CD14-positive monocyte (primary cell): Measurements from ENCODE around the gene AKAP6. TPM values are rescaled to one million over a fixed set of nuclear protein-coding genes. Genes with fewer than 3 reads are reported as not detected.

Experiments
- DNase-seq, 3 donors: peaks; one replicate each; pipeline ENCODE4 v3.0.0-alpha.2; 2011 to 2022
- H2AFZ ChIP-seq: 2 replicates; pipeline ENCODE4 v1.6.0; 2012; ENCODE audit warnings: mild to moderate bottlenecking, low read depth, low read length, inconsistent platforms; ENCODE audit not compliant: insufficient read depth, poor library complexity, severe bottlenecking
- H3K27ac ChIP-seq, 2 donors: 1 replicate in 1 of 2; 2 replicates in 1 of 2; pipeline ENCODE4 v1.5.1; 2012 to 2013; ENCODE audit warnings: low read length in 2 of 2, control low read depth in 1 of 2, inconsistent platforms in 1 of 2, low read depth in 1 of 2, mild to moderate bottlenecking in 1 of 2
- H3K27me3 ChIP-seq, 2 donors: one replicate each; pipeline versions ENCODE4 v1.6.0 to v1.6.1; 2011 to 2013; ENCODE audit warnings: low read length in 2 of 2; ENCODE audit not compliant: control insufficient read depth in 2 of 2, insufficient read depth in 2 of 2
- H3K36me3 ChIP-seq, 2 donors: replicated peaks in 1 of 2; 1 replicate in 1 of 2; 2 replicates in 1 of 2; pipeline versions ENCODE4 v1.5.1 to v1.6.1; 2012 to 2013; ENCODE audit warnings: low read length in 2 of 2, control low read depth in 1 of 2, inconsistent platforms in 1 of 2, mild to moderate bottlenecking in 1 of 2; ENCODE audit not compliant: insufficient read depth in 2 of 2, control insufficient read depth in 1 of 2
- H3K4me1 ChIP-seq, 2 donors: 1 replicate in 1 of 2; 2 replicates in 1 of 2; pipeline versions ENCODE4 v1.5.1 to v1.6.1; 2012 to 2013; ENCODE audit warnings: low read length in 2 of 2, control low read depth in 1 of 2, inconsistent platforms in 1 of 2, mild to moderate bottlenecking in 1 of 2, moderate library complexity in 1 of 2; ENCODE audit not compliant: insufficient read depth in 2 of 2, control insufficient read depth in 1 of 2
- H3K4me2 ChIP-seq: replicated peaks from 2 replicates; pipeline ENCODE3; 2012; ENCODE audit warnings: low read length, moderate library complexity, mild to moderate bottlenecking; ENCODE audit not compliant: poor library complexity, severe bottlenecking; ENCODE audit errors: extremely low read depth
- H3K4me3 ChIP-seq, 3 experiments: fragments of 200-600 bp in 1 of 3; sonication (generic) in 1 of 3; replicated peaks in 1 of 3; 1 replicate in 2 of 3; 2 replicates in 1 of 3; pipeline ENCODE4 v1.5.1; 2011 to 2013; ENCODE audit warnings: low read length in 3 of 3, mild to moderate bottlenecking in 3 of 3, control low read depth in 2 of 3, low read depth in 2 of 3, inconsistent platforms in 1 of 3, moderate library complexity in 1 of 3
- H3K79me2 ChIP-seq: 2 replicates; pipeline ENCODE4 v1.6.0; 2012; ENCODE audit warnings: mild to moderate bottlenecking, control low read depth, inconsistent platforms, low read length, moderate library complexity; ENCODE audit not compliant: insufficient read depth
- H3K9ac ChIP-seq: 2 replicates; pipeline ENCODE4 v1.6.0; 2017; ENCODE audit warnings: low read length, mild to moderate bottlenecking; ENCODE audit not compliant: insufficient read depth, poor library complexity, severe bottlenecking
- H3K9me3 ChIP-seq, 2 donors: replicated peaks in 1 of 2; 1 replicate in 1 of 2; 2 replicates in 1 of 2; pipeline versions ENCODE4 v1.5.1 to v1.6.1; 2012 to 2013; ENCODE audit warnings: low read length in 2 of 2, control low read depth in 1 of 2; ENCODE audit not compliant: control insufficient read depth in 1 of 2, insufficient read depth in 1 of 2
- H4K20me1 ChIP-seq: 2 replicates; pipeline ENCODE4 v1.6.0; 2012; ENCODE audit warnings: mild to moderate bottlenecking, low read length, control low read depth, moderate library complexity; ENCODE audit not compliant: insufficient read depth
- H3K27ac Mint-ChIP-seq, 7 donors: one replicate each; pipeline ENCODE4 v1.8.0; 2020; ENCODE audit warnings: mild to moderate bottlenecking in 7 of 7, mixed read lengths in 7 of 7, moderate library complexity in 6 of 7, inconsistent platforms in 2 of 7
- H3K27me3 Mint-ChIP-seq, 3 donors: one replicate each; pipeline ENCODE4 v1.8.0; 2021 to 2022; ENCODE audit warnings: low read depth in 3 of 3, mild to moderate bottlenecking in 3 of 3, mixed read lengths in 3 of 3, moderate library complexity in 3 of 3, inconsistent platforms in 1 of 3
- H3K36me3 Mint-ChIP-seq, 2 donors: one replicate each; pipeline ENCODE4 v1.8.0; 2020; ENCODE audit warnings: mixed read lengths in 2 of 2, inconsistent platforms in 1 of 2, mild to moderate bottlenecking in 1 of 2
- H3K4me1 Mint-ChIP-seq: one replicate; pipeline ENCODE4 v1.8.0; 2020; ENCODE audit warnings: mild to moderate bottlenecking, mixed read lengths
- H3K4me3 Mint-ChIP-seq, 2 donors: one replicate each; pipeline ENCODE4 v1.8.0; 2020; ENCODE audit warnings: mild to moderate bottlenecking in 2 of 2, mixed read lengths in 2 of 2, moderate library complexity in 1 of 2
- H3K9me3 Mint-ChIP-seq, 7 donors: one replicate each; pipeline ENCODE4 v1.8.0; 2020 to 2022; ENCODE audit warnings: mixed read lengths in 7 of 7, mild to moderate bottlenecking in 6 of 7, moderate library complexity in 6 of 7, inconsistent platforms in 2 of 7
- CTCF ChIP-seq: fragments of 200-600 bp; IDR thresholded peaks from one replicate; pipeline ENCODE4 v1.8.0; 2022; ENCODE audit warnings: antibody characterized with exemption, mild to moderate bottlenecking
- WGBS: methylation state at CpG from one replicate; pipeline ENCODE4 v1.1.5; 2013; ENCODE audit warnings: missing lambda C conversion rate; ENCODE audit not compliant: insufficient coverage; 5-methylcytosine and 5-hydroxymethylcytosine counted together
- intact Hi-C, 2 donors: fragments of 100-400 bp; cut with micrococcal nuclease; formaldehyde crosslinking; loops; one replicate each; pipeline versions ENCODE4 v1.15.0 to v1.15.1; 2023
- polyA plus RNA-seq, 3 donors: library from polyadenylated mRNA; depleted of rRNA in 1 of 3; unstranded in 2 of 3; stranded (reverse) in 1 of 3; fragments of 300-500 nt in 2 of 3; fragments of >200 nt in 1 of 3; fragmentation: Illumina TruSeq in 2 of 3; gene quantifications; 1 replicate in 2 of 3; 2 replicates in 1 of 3; pipeline ENCODE4 v1.2.3, GENCODE V29; 2012 to 2021

Gene AKAP6
- polyA plus RNA-seq, 3 donors = not detected

GRCh38 chr14:32412103-32412502 lies 83.0 kb downstream of the AKAP6 start:
- Histone ChIP-seq H3K36me3 (no peaks in the 10 kb centered on the region), H4K20me1 (no peaks in the 10 kb centered on the region), H3K4me2 (no peak overlapping the region), H2AFZ (no peak overlapping the region), H3K9ac (no peak overlapping the region), H3K27me3 (no peaks in the 10 kb centered on the region), H3K4me3 (no peak overlapping the region), H3K27ac (no peak overlapping the region), H3K9me3 (no peaks in the 10 kb centered on the region), H3K79me2 (no peaks in the 10 kb centered on the region), H3K4me1 (no peaks in the 10 kb centered on the region)
- H3K27me3 Mint-ChIP-seq = peaks cover 0 to 2% (median 0%) of the 10 kb centered on the region in 3 donors
- intact Hi-C loops = no loop called here
- H3K36me3 Mint-ChIP-seq = no peaks in the 10 kb centered on the region
- WGBS = no CpG with 5 or more reads among the region's 1 CpG
- peaks cover 0 to 4% (median 2%) of the 10 kb centered on the region in 7 donors for H3K9me3 Mint-ChIP-seq
- no peak for TF ChIP-seq CTCF
- DNase-seq = no peak
- no peak overlapping the region for H3K27ac Mint-ChIP-seq
- H3K4me1 Mint-ChIP-seq = no peaks in the 10 kb centered on the region
- no peak overlapping the region for H3K4me3 Mint-ChIP-seq

GRCh38 chr14:32412532-32412931 lies 83.4 kb downstream of the AKAP6 start:
- H3K9ac ChIP-seq = no peak overlapping the region
- H3K27me3 ChIP-seq = no peaks in the 10 kb centered on the region
- peaks cover 0 to 4% (median 2%) of the 10 kb centered on the region in 7 donors for H3K9me3 Mint-ChIP-seq
- peaks cover 0 to 2% (median 2%) of the 10 kb centered on the region in 3 donors for H3K27me3 Mint-ChIP-seq
- no CpG with 5 or more reads among the region's 2 CpGs for WGBS
- no peak overlapping the region for H3K27ac Mint-ChIP-seq
- H3K4me1 ChIP-seq = no peaks in the 10 kb centered on the region
- no peak overlapping the region for H2AFZ ChIP-seq
- no peak for DNase-seq
- intact Hi-C loops = no loop called here
- no peaks in the 10 kb centered on the region for H3K79me2 ChIP-seq
- H3K4me3 ChIP-seq = no peak overlapping the region
- no peaks in the 10 kb centered on the region for H3K9me3 ChIP-seq
- H3K4me1 Mint-ChIP-seq = no peaks in the 10 kb centered on the region
- no peak overlapping the region for H3K27ac ChIP-seq
- H3K4me3 Mint-ChIP-seq = no peak overlapping the region
- H3K36me3 Mint-ChIP-seq = no peaks in the 10 kb centered on the region
- H3K4me2 ChIP-seq = no peak overlapping the region
- TF ChIP-seq CTCF = no peak
- H4K20me1 ChIP-seq = no peaks in the 10 kb centered on the region
- no peaks in the 10 kb centered on the region for H3K36me3 ChIP-seq
